GM12801 (cell line): Measurements from ENCODE around the gene FXYD7.

ENCODE experiments used
- CTCF ChIP-seq: IDR thresholded peaks from one replicate; pipeline ENCODE4 v1.5.1; 2011; ENCODE audit warnings: control low read depth; ENCODE audit not compliant: insufficient read length; ENCODE audit errors: extremely low read depth

The FXYD7 gene

GRCh38 chr19:35115177-35115951 lies 27.7 kb upstream of the FXYD7 start, which contains the start of gene FXYD3:
FXYD3 (plus strand) TSS chr19:35115823; CDS start chr19:35119377, 3,554 bp downstream.
- no peak for TF ChIP-seq CTCF

- TF ChIP-seq CTCF, result no peak
These were observed 26.8 kb upstream of the FXYD7 start for GRCh38 chr19:35116072-35116801.

- TF ChIP-seq CTCF, result no peak
These were observed 25.9 kb upstream of the FXYD7 start for GRCh38 chr19:35117116-35117515.

- TF ChIP-seq CTCF, result no peak
These were observed 25.3 kb upstream of the FXYD7 start for GRCh38 chr19:35117799-35118198.

GRCh38 chr19:35118268-35119020 lies 24.6 kb upstream of the FXYD7 start:
- TF ChIP-seq CTCF, result no peak

GRCh38 chr19:35119091-35119490 lies 24.0 kb upstream of the FXYD7 start:
- no peak for TF ChIP-seq CTCF

GRCh38 chr19:35119578-35120155 lies 23.4 kb upstream of the FXYD7 start:
- no peak for TF ChIP-seq CTCF
